ENCODE measurements around the gene GRIN3B.

DNA sequence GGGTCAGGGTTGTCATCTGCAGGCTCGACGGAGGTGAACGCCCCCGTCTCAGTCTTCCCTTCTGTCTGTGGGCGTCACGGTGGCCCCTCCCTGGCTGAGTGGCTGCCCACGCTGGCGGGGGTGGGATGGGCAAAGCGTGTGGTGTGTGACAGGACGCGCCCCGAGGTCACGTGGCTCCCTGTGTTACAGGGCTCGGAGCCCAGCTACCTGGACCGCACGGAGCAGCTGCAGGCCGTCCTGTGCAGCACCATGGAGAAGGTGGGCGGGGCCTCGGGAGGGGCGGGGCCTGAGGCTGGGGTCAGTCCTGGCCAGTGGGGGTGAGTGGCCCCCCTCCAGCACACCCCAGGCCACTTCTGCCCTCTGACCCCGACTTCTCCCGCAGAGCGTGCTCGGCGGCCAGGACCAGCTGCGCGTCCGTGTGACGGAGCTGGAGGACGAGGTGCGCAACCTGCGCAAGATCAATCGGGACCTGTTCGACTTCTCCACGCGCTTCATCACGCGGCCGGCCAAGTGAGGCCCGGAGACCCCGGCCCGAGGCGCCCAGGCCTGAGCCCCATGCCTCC is 6.3 kb upstream of the GRIN3B start:
- TF ChIP-seq, protein P1, sequence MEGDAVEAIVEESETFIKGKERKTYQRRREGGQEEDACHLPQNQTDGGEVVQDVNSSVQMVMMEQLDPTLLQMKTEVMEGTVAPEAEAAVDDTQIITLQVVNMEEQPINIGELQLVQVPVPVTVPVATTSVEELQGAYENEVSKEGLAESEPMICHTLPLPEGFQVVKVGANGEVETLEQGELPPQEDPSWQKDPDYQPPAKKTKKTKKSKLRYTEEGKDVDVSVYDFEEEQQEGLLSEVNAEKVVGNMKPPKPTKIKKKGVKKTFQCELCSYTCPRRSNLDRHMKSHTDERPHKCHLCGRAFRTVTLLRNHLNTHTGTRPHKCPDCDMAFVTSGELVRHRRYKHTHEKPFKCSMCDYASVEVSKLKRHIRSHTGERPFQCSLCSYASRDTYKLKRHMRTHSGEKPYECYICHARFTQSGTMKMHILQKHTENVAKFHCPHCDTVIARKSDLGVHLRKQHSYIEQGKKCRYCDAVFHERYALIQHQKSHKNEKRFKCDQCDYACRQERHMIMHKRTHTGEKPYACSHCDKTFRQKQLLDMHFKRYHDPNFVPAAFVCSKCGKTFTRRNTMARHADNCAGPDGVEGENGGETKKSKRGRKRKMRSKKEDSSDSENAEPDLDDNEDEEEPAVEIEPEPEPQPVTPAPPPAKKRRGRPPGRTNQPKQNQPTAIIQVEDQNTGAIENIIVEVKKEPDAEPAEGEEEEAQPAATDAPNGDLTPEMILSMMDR (IDR thresholded peaks at IDR 0.05 in 4 of 5, conservative IDR thresholded peaks at IDR 0.05 in 1 of 5), result no peak
- TF ChIP-seq POLR2A (IDR thresholded peaks at IDR 0.05), result no peak
